ENCODE results near the gene CCDC181. TPM values are rescaled to one million over a fixed set of nuclear protein-coding genes. Genes with fewer than 3 reads are reported as not detected.

CCDC181 gene
- total RNA-seq, 1 experiment from 2014 or later = 2.9 TPM

- Mint-ChIP-seq H3K9me3 (peaks cover 2 to 9% of the 10 kb centered on the region in 2 experiments; a peak in 4 of 5 replicates), H3K36me3 (ENCODE audit: insufficient read depth in 1 of 3, low read depth in 3 of 3) (peaks cover 2 to 9% (median 7%) of the 10 kb centered on the region in 3 experiments; a peak in 6 of 7 replicates), H3K27me3 (ENCODE audit: low read depth) (no peaks in the 10 kb centered on the region), H3K27ac (peak overlapping the region in 1 of 3 experiments; percentile 6; a peak in 2 of 7 replicates), H3K4me3 (no peak overlapping the region), H3K4me1 (peaks cover under 1 to 2% of the 10 kb centered on the region in 2 experiments; a peak in 3 of 4 replicates)
- Histone ChIP-seq H4K20me1 (ENCODE audit: control insufficient read depth, insufficient read depth, insufficient read length) (no peaks in the 10 kb centered on the region), H3T11ph (ENCODE audit: low read length) (no peak overlapping the region), H3K27me3 (ENCODE audit: insufficient read depth, low read length) (no peaks in the 10 kb centered on the region), H4K91ac (ENCODE audit: insufficient read length, low read depth, low read length) (no peak overlapping the region), H3K18ac (ENCODE audit: insufficient read length, low read depth, low read length) (no peak overlapping the region), H2AFZ (ENCODE audit: low read length) (no peak overlapping the region), H3K4me2 (ENCODE audit: insufficient read depth, insufficient read length, low read length) (no peak overlapping the region), H2BK12ac (ENCODE audit: insufficient read length, low read depth, low read length) (no peak overlapping the region), H3K4ac (ENCODE audit: low read depth, low read length) (no peak overlapping the region), H4K5ac (ENCODE audit: insufficient read length, low read depth, low read length) (no peak overlapping the region), H2BK20ac (ENCODE audit: low read depth, low read length, poor library complexity, severe bottlenecking) (no peak overlapping the region), H2BK120ac (ENCODE audit: low read depth, low read length, poor library complexity, severe bottlenecking) (no peak overlapping the region), H3K27ac (ENCODE audit: insufficient read length, low read depth, low read length) (no peak overlapping the region), H2AK5ac (ENCODE audit: insufficient read length, low read length) (no peak overlapping the region), H3K14ac (ENCODE audit: insufficient read depth, low read length) (no peak overlapping the region), H3K9me3 (ENCODE audit: control insufficient read depth, low read depth, low read length) (no peaks in the 10 kb centered on the region), H3K9ac (ENCODE audit: extremely low read depth, insufficient read length, low read length) (no peak overlapping the region), H2BK5ac (ENCODE audit: insufficient read length, low read length) (no peak overlapping the region), H2BK15ac (ENCODE audit: low read depth, low read length) (no peak overlapping the region), H3K79me2 (ENCODE audit: insufficient read depth, low read length) (no peaks in the 10 kb centered on the region), H3K56ac (ENCODE audit: insufficient read length, low read depth, low read length) (no peak overlapping the region), H3K23ac (ENCODE audit: insufficient read length, low read depth, low read length) (no peak overlapping the region), H3K23me2 (ENCODE audit: insufficient read length, low read depth, low read length, poor library complexity, severe bottlenecking) (no peaks in the 10 kb centered on the region), H3K79me1 (ENCODE audit: insufficient read depth, low read depth, low read length, poor library complexity, severe bottlenecking) (no peaks in the 10 kb centered on the region), H4K8ac (replicated peaks; ENCODE audit: insufficient read length, low read depth, low read length) (no peak overlapping the region), H3K4me1 (ENCODE audit: insufficient read depth, low read length) (no peaks in the 10 kb centered on the region)
- no CpG with 5 or more reads among the region's 3 CpGs for WGBS (ENCODE audit: extremely low coverage, insufficient read length, low lambda C conversion rate)
- no peak for DNase-seq
- no peak for TF ChIP-seq CTCF (conservative IDR thresholded peaks at IDR 0.05)
Measured at GRCh38 chr1:169346036-169346589, 81.2 kb downstream of the CCDC181 start.

All from H9 (cell line).